Astrocyte of the cerebellum (primary cell): Measurements from ENCODE around the gene TRIM8.

ENCODE experiments used
- DNase-seq: peaks from one replicate; pipeline ENCODE4 v3.0.0-alpha.2; 2011; ENCODE audit warnings: low read depth
- H3K4me3 ChIP-seq: 2 replicates; pipeline ENCODE4 v1.5.1; 2011; ENCODE audit warnings: mild to moderate bottlenecking, low read depth, low read length, moderate library complexity
- CTCF ChIP-seq: IDR thresholded peaks from 2 replicates; pipeline ENCODE4 v1.5.1; 2012; ENCODE audit warnings: low read length, low read depth, moderate library complexity, mild to moderate bottlenecking; ENCODE audit errors: missing control alignments
- in situ Hi-C: cut with HindIII; loops from 2 replicates; pipeline ENCODE4 v1.10.0; 2017; ENCODE audit warnings: low sequenced_read_pairs

The TRIM8 gene

GRCh38 chr10:102673236-102673818, 29.0 kb downstream of the TRIM8 start:
- H3K4me3 ChIP-seq = no peak overlapping the region
- in situ Hi-C loops = no loop called here
- no peak for DNase-seq
- TF ChIP-seq CTCF = no peak

DNA sequence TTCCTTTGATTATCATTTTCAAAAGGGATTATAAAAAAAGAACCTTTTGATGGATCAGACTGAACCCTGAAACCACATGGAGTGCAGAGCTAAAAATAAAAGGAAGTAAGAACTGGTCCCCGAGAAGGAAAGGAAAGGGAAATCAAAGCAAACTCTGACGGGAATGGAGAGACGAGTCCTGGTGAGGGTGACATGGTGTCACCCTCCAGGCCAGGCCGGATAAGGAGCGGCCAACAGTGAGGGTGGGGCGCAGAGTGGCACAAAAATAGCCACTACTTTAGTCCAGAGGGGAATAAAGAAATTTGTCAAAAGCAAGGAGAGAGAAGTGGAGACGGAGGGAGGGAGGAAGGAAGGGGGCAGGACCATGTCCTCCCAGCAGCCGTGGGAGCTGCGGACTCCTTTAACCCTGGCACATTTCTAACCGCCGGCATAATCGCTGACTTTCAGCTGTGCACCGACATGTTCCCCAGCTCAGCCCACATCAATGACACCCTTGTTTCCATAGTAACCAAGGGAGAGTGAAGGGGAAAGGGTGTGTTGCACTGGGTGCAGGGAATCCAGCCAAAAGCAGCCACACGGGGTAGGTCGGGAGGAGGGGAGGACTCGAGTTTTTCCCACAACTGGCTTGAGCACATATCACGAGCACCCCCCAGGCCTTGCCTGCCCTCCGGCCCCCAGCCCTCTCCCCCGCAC, 29.7 kb downstream of the TRIM8 start:
- no peak for TF ChIP-seq CTCF
- H3K4me3 ChIP-seq = no peak overlapping the region
- no peak for DNase-seq
- in situ Hi-C loops = no loop called here

- DNase-seq = no peak
- in situ Hi-C loops = no loop called here
- no peak for TF ChIP-seq CTCF
- no peak overlapping the region for H3K4me3 ChIP-seq
These were observed 30.3 kb downstream of the TRIM8 start for GRCh38 chr10:102674566-102674965.

DNA sequence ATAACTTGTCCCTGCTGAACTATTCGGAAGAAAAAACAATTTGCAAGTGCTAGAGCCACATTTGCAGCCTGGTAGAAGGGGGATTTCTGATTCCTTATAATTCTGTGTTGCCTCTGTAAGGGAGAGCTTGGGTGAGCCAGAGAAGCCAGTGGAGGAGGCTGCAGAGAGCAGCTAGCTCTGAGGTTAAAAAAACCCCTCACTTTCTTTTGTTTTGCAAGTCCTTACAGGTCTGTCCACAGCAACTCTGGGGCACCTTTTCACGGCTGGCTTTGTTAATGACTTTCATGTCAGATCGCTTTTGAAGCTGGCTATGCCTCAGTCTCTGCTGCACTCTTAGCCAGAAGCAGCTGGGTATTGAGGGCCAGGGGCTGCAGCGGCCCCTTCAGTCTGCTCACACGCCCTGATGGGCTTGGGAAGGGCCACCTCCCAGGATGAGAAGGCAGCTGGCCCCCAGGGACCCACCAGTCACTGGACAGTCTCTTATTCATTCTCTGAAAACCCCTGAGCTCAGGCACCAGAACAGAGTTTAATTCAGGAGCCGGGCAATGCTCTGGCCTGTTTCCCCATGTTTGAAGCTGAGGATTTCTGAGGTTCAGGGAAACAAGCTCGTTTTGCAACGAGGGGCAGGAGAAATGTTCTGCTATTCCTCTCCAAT, 30.9 kb downstream of the TRIM8 start:
- no peak for DNase-seq
- no peak overlapping the region for H3K4me3 ChIP-seq
- no peak for TF ChIP-seq CTCF
- in situ Hi-C loops = loop anchor here (5.0 kb wide), 1 partner anchor 37 kb away; the partner anchor contains the start of genes ARL3 and SFXN2

GRCh38 chr10:102675666-102676533, 31.6 kb downstream of the TRIM8 start:
- peak; percentile 63 for DNase-seq
- H3K4me3 ChIP-seq = no peak overlapping the region
- TF ChIP-seq CTCF = no peak
- in situ Hi-C loops = loop anchor here (5.0 kb wide), 1 partner anchor 36 kb away; the partner anchor contains the start of genes ARL3 and SFXN2
